Fibroblast of villous mesenchyme (primary cell): ENCODE results near the gene AGPS. TPM values are rescaled to one million over a fixed set of nuclear protein-coding genes. Genes with fewer than 3 reads are reported as not detected.

Experiments used
- DNase-seq: peaks from one replicate; pipeline ENCODE4 v3.0.0-alpha.2; 2010; ENCODE audit warnings: low read depth
- H3K4me3 ChIP-seq: 2 replicates; pipeline ENCODE4 v1.5.1; 2011; ENCODE audit warnings: low read depth, mild to moderate bottlenecking, low read length
- total RNA-seq: library from RNA; depleted of rRNA; stranded (reverse); fragments of >200 nt; gene quantifications from 2 replicates; pipeline ENCODE4 v1.2.3, GENCODE V29; 2012
- TF ChIP-seq, protein P1 (sequence below): IDR thresholded peaks from 2 replicates; pipeline ENCODE4 v1.5.1; 2012; ENCODE audit warnings: low read depth, mild to moderate bottlenecking, low read length; ENCODE audit not compliant: insufficient read depth

Gene AGPS
- total RNA-seq, 1 donor, result 46.2 TPM

GRCh38 chr2:177474301-177474700, 81.7 kb downstream of the AGPS start:
- no peak overlapping the region for H3K4me3 ChIP-seq
- no peak for DNase-seq
- TF ChIP-seq, protein P1, sequence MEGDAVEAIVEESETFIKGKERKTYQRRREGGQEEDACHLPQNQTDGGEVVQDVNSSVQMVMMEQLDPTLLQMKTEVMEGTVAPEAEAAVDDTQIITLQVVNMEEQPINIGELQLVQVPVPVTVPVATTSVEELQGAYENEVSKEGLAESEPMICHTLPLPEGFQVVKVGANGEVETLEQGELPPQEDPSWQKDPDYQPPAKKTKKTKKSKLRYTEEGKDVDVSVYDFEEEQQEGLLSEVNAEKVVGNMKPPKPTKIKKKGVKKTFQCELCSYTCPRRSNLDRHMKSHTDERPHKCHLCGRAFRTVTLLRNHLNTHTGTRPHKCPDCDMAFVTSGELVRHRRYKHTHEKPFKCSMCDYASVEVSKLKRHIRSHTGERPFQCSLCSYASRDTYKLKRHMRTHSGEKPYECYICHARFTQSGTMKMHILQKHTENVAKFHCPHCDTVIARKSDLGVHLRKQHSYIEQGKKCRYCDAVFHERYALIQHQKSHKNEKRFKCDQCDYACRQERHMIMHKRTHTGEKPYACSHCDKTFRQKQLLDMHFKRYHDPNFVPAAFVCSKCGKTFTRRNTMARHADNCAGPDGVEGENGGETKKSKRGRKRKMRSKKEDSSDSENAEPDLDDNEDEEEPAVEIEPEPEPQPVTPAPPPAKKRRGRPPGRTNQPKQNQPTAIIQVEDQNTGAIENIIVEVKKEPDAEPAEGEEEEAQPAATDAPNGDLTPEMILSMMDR, result no peak

DNA sequence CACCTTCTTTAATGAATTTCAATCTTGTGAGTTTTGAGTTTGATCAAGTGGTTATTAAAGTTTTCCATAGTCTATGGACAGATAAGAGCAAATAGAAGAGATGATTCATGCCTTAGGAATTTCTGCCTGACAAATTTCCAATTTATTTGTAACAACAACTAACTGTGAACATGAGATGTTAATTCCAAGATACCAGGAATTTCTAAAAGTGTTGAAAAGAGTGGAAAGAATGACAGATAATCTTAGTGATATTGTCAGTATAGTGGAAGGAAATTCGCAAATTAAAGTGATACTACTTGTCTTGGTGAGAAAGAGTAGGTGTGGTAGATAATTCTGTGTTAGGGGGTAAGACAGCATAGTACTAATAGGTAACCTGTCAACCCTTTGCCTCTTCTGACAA, 82.4 kb downstream of the AGPS start:
- DNase-seq, result peak; percentile 42
- no peak overlapping the region for H3K4me3 ChIP-seq
- TF ChIP-seq, protein P1, result no peak

- no peak overlapping the region for H3K4me3 ChIP-seq
- DNase-seq, result no peak
- TF ChIP-seq, protein P1, result no peak
Measured at GRCh38 chr2:177476897-177477296, 84.3 kb downstream of the AGPS start.

DNA sequence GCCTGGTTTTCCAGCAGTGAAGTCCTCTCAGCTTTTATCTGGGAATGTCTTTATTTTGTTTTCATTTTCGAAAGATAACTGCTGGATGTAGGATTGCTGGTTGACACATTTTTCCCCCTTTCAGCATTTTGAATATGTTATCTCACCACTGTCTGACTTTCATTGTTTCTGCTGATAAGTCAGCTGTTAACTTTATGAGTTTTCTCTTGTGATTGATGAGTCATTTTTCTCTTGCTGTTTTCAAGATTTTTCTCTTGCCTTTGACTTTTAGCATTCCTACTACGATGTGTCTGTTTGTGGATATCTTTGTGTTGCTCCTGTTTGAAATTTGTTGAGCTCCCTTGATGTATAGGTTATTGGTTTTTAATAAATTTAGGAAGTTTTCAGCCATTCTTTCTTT, 85.5 kb downstream of the AGPS start:
- peak; percentile 28 for DNase-seq

DNA sequence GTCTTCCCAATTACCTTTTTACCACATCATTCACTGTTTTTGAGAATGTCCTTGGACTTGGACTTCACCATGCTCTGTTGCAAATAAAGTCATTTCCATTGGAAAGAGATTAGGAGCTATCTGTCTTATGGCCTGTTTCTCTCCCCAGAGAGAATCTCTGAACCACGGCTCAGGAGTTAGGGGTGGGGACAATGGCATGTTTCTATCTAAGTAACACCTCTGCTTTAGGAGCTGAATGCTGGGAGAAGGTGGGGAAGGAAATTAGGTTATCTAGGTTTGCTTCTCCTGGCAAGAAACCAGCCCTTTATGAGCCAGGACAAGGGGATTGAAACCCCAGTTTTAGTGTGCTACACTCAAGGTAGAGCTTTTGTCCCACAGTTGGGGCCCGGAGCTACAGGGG, 86.3 kb downstream of the AGPS start:
- no peak overlapping the region for H3K4me3 ChIP-seq
- no peak for DNase-seq
- TF ChIP-seq, protein P1, result no peak

More for the DNA sequence above, 85.5 kb downstream of the AGPS start:
- H3K4me3 ChIP-seq, result no peak overlapping the region
- TF ChIP-seq, protein P1, result no peak

DNA sequence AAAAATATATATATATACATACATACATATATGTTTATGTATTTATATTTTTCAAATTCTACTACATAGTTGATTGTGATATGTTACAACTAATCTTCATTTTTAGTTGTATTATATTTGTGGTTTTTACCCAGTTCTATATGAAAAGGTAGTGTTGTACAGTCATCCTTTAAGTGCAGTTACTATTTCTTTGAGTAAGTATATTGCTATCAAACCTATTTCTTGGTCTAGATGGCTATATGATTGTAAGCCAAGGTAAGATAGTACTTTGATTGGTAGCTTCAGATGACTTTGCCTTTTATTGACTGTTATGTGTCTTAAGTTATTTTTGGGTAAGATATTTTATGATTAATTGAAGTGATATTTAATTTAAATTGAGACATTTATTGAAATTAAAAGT, 89.6 kb downstream of the AGPS start:
- H3K4me3 ChIP-seq, result no peak overlapping the region
- TF ChIP-seq, protein P1, result no peak
- DNase-seq, result no peak

GRCh38 chr2:177483531-177483930, 91.0 kb downstream of the AGPS start:
- no peak overlapping the region for H3K4me3 ChIP-seq
- TF ChIP-seq, protein P1, result no peak
- DNase-seq, result no peak
